ENCODE data around the gene CLEC7A. TPM values are rescaled to one million over a fixed set of nuclear protein-coding genes. Genes with fewer than 3 reads are reported as not detected.

CLEC7A gene
- total RNA-seq, 1 experiment from 2014 or later: not detected

DNA sequence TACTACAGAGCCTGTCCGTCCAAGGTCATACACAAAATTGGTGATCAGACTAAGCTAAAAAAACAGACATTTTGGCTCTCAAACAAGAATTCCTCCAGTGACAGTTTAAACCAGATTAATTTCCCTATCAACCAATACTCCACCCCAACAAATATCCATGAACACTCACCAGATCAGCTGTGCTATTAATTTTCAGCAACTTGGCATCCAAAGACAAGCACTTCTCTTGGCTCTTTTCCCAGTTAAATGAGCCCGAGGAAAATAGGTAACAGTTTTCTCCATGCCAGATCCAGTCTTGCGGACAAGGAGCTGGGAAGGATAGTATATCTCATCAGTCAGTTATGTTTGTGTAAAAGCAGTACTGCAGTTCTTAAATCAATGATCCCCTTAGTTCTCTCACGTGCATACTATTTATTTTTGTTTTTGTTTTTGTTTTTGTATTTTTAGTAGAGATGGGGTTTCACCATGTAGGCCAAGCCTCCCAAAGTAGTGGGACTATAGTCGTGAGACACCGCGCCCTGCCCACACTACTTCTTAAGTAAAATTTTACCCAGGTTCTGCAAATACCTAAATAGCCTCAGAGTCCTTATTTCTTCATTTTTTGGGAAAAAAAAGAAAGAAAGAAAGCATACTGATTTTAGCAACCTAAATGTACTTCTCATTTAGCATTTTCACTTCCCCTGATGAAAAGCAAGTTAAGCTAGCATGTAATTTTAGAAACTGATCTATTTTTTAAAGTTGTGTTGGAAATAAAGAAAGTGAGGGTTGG is 30.8 kb upstream of the CLEC7A start:
- no peaks in the 10 kb centered on the region for H3K36me3 ChIP-seq (ENCODE audit: control insufficient read depth, insufficient read depth, low read length)
- H3K9me3 ChIP-seq (ENCODE audit: control insufficient read depth, insufficient read depth, low read depth, low read length): no peaks in the 10 kb centered on the region
- no peaks in the 10 kb centered on the region for H3K27me3 ChIP-seq (ENCODE audit: control insufficient read depth, insufficient read depth, low read length)
- no TSS peak for BruUV-seq (replicated peaks)
- DNase-seq (ENCODE audit: low read depth, low spot score): no peak
- no peaks in the 10 kb centered on the region for H3K4me1 ChIP-seq (ENCODE audit: control insufficient read depth, insufficient read depth, low read length)
- H3K27ac ChIP-seq (ENCODE audit: low read length): no peak overlapping the region; the same call in 1 of the 2 replicates
- ChIA-PET POLR2A (no interaction called here), CTCF (no interaction called here)
- intact Hi-C loops (cut with micrococcal nuclease; ENCODE audit: unreplicated experiment): no loop called here
- H3K4me3 ChIP-seq (ENCODE audit: low read depth in 2 of 2, low read length in 2 of 2): no peak overlapping the region
- no peak for ATAC-seq
- TF ChIP-seq POLR2AphosphoS5 (IDR thresholded peaks at IDR 0.05; ENCODE audit: low read depth, low read length) (no peak), CTCF (IDR thresholded peaks at IDR 0.05) (no peak)
- in situ Hi-C loops (cut with HindIII; ENCODE audit: low pct_unique_long_range_greater_than_20kb, low sequenced_read_pairs): no loop called here

DNA sequence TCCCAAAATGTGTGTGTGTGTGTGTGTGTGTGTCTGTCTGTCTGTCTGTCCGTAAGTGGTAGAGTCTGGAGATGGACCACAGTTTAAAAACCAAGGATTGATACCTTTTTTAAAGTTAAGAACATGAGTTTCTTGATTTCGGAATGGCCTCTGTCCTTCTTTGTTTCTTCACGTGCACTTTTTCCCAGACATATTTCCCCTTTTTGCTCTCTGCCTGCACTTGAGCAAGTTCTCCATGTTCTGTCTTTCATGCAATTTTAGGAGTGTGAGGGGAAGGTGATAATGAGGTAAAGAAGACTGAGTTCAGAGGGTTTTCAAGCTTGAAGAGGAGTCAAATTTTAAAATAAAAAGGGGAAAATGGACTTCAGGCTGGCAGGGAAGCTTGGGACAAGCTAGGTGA is 29.3 kb upstream of the CLEC7A start:
- Histone ChIP-seq H3K4me3 (ENCODE audit: low read depth in 2 of 2, low read length in 2 of 2) (no peak overlapping the region), H3K36me3 (ENCODE audit: control insufficient read depth, insufficient read depth, low read length) (no peaks in the 10 kb centered on the region), H3K27me3 (ENCODE audit: control insufficient read depth, insufficient read depth, low read length) (no peaks in the 10 kb centered on the region), H3K4me1 (ENCODE audit: control insufficient read depth, insufficient read depth, low read length) (peaks cover under 1% of the 10 kb centered on the region; the same call in 1 of the 2 replicates), H3K9me3 (ENCODE audit: control insufficient read depth, insufficient read depth, low read depth, low read length) (no peaks in the 10 kb centered on the region), H3K27ac (ENCODE audit: low read length) (no peak overlapping the region; the same call in 1 of the 2 replicates)
- ChIA-PET POLR2A (no interaction called here), CTCF (no interaction called here)
- intact Hi-C loops (cut with micrococcal nuclease; ENCODE audit: unreplicated experiment) (no loop called here), in situ Hi-C loops (cut with HindIII; ENCODE audit: low pct_unique_long_range_greater_than_20kb, low sequenced_read_pairs) (no loop called here)
- TF ChIP-seq POLR2AphosphoS5 (IDR thresholded peaks at IDR 0.05; ENCODE audit: low read depth, low read length) (no peak), TCF7L2 (IDR thresholded peaks at IDR 0.05; ENCODE audit: low read depth, low read length) (no peak), SIN3A (IDR thresholded peaks at IDR 0.05; ENCODE audit: borderline replicate concordance, insufficient read depth, low read depth, low read length) (no peak), CTCF (IDR thresholded peaks at IDR 0.05) (no peak)
- TF ChIP-seq, protein P1, sequence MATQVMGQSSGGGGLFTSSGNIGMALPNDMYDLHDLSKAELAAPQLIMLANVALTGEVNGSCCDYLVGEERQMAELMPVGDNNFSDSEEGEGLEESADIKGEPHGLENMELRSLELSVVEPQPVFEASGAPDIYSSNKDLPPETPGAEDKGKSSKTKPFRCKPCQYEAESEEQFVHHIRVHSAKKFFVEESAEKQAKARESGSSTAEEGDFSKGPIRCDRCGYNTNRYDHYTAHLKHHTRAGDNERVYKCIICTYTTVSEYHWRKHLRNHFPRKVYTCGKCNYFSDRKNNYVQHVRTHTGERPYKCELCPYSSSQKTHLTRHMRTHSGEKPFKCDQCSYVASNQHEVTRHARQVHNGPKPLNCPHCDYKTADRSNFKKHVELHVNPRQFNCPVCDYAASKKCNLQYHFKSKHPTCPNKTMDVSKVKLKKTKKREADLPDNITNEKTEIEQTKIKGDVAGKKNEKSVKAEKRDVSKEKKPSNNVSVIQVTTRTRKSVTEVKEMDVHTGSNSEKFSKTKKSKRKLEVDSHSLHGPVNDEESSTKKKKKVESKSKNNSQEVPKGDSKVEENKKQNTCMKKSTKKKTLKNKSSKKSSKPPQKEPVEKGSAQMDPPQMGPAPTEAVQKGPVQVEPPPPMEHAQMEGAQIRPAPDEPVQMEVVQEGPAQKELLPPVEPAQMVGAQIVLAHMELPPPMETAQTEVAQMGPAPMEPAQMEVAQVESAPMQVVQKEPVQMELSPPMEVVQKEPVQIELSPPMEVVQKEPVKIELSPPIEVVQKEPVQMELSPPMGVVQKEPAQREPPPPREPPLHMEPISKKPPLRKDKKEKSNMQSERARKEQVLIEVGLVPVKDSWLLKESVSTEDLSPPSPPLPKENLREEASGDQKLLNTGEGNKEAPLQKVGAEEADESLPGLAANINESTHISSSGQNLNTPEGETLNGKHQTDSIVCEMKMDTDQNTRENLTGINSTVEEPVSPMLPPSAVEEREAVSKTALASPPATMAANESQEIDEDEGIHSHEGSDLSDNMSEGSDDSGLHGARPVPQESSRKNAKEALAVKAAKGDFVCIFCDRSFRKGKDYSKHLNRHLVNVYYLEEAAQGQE (IDR thresholded peaks at IDR 0.05; ENCODE audit: insufficient read depth in 1 of 2, low read depth in 2 of 2, low read length in 1 of 2): no peak
- no peak for ATAC-seq
- BruUV-seq (replicated peaks): no TSS peak
- DNase-seq (ENCODE audit: low read depth, low spot score): no peak

Measured in Panc1 (cell line).